SH-SY5Y (cell line): ENCODE data around the gene ARHGAP45.

Experiments used
- GATA2 ChIP-seq: IDR thresholded peaks from 2 replicates; pipeline ENCODE4 v1.6.1; 2011; ENCODE audit warnings: mild to moderate bottlenecking, low read depth, low read length
- GATA3 ChIP-seq: IDR thresholded peaks from 2 replicates; pipeline ENCODE4 v1.6.1; 2011; ENCODE audit warnings: low read depth, mild to moderate bottlenecking, low read length, moderate library complexity

GRCh38 chr19:1079566-1080111 is 12.7 kb downstream of the ARHGAP45 start:
- TF ChIP-seq GATA2 (no peak), GATA3 (no peak)
